H1 (cell line): ENCODE results near the gene CCDC13.

ENCODE experiments used
- BRCA1 ChIP-seq: IDR thresholded peaks from 2 replicates; pipeline ENCODE4 v1.6.1; 2012; ENCODE audit warnings: low read depth, low read length, improper control_type of control experiment
- CEBPB ChIP-seq: IDR thresholded peaks from 2 replicates; pipeline ENCODE4 v1.6.1; 2012; ENCODE audit warnings: low read depth, low read length
- EGR1 ChIP-seq: IDR thresholded peaks from 2 replicates; pipeline ENCODE4 v1.6.1; 2011; ENCODE audit warnings: low read depth, low read length, borderline replicate concordance
- EZH2 ChIP-seq: fragments of 200-600 bp; sonication (generic); IDR thresholded peaks from 2 replicates; pipeline ENCODE4 v1.7.1; 2012; ENCODE audit warnings: low read depth, mild to moderate bottlenecking, moderate library complexity, low read length, inconsistent platforms; ENCODE audit not compliant: severe bottlenecking
- GABPA ChIP-seq: IDR thresholded peaks from 2 replicates; pipeline ENCODE4 v1.6.1; 2011; ENCODE audit warnings: mild to moderate bottlenecking, low read length, moderate library complexity, borderline replicate concordance; ENCODE audit not compliant: insufficient read depth
- MAFK ChIP-seq: IDR thresholded peaks from 2 replicates; pipeline ENCODE4 v1.6.1; 2012; ENCODE audit warnings: low read depth, mild to moderate bottlenecking, improper control_type of control experiment, low read length
- POLR2A ChIP-seq, 2 experiments: IDR thresholded peaks; 1 replicate in 1 of 2; 2 replicates in 1 of 2; pipeline ENCODE4 v1.6.1; 2011; ENCODE audit warnings: low read depth in 2 of 2, low read length in 2 of 2, mild to moderate bottlenecking in 2 of 2; ENCODE audit errors: control extremely low read depth in 1 of 2
- RAD21 ChIP-seq, 2 experiments: IDR thresholded peaks in 1 of 2; conservative IDR thresholded peaks in 1 of 2; 2 replicates each; pipeline ENCODE4 v1.6.1; 2011; ENCODE audit warnings: low read depth in 2 of 2, low read length in 2 of 2, improper control_type of control experiment in 1 of 2, inconsistent platforms in 1 of 2, mild to moderate bottlenecking in 1 of 2, moderate library complexity in 1 of 2
- SIN3A ChIP-seq, 2 experiments: IDR thresholded peaks in 1 of 2; conservative IDR thresholded peaks in 1 of 2; 2 replicates each; pipeline ENCODE4 v1.6.1; 2011 to 2012; ENCODE audit warnings: low read length in 2 of 2, improper control_type of control experiment in 1 of 2, low read depth in 1 of 2, mild to moderate bottlenecking in 1 of 2
- TAF7 ChIP-seq: optimal IDR thresholded peaks from 2 replicates; pipeline ENCODE3; 2011; ENCODE audit warnings: low read depth, mild to moderate bottlenecking, inconsistent platforms, low read length, moderate library complexity, borderline replicate concordance
- TEAD4 ChIP-seq: IDR thresholded peaks from 2 replicates; pipeline ENCODE4 v1.6.1; 2012; ENCODE audit warnings: low read depth, low read length, inconsistent platforms, mixed read lengths
- TF ChIP-seq, protein P1 (sequence below), 3 experiments: IDR thresholded peaks; 1 replicate in 2 of 3; 2 replicates in 1 of 3; pipeline versions ENCODE4 v1.5.1 to v1.6.1; 2011; ENCODE audit warnings: low read length in 3 of 3, mild to moderate bottlenecking in 3 of 3, inconsistent platforms in 2 of 3, low read depth in 1 of 3, moderate library complexity in 1 of 3; ENCODE audit not compliant: insufficient read depth in 1 of 3; ENCODE audit errors: control extremely low read depth in 1 of 3

- TF ChIP-seq POLR2A (IDR thresholded peaks at IDR 0.05; ENCODE audit: control extremely low read depth in 1 of 2, low read depth in 2 of 2, low read length in 2 of 2) (no peak), TAF7 (no peak), BRCA1 (no peak), TEAD4 (no peak), GABPA (no peak), MAFK (no peak), SIN3A (conservative IDR thresholded peaks at IDR 0.05 in 1 of 2, IDR thresholded peaks at IDR 0.05 in 1 of 2; ENCODE audit: low read depth in 1 of 2, low read length in 2 of 2) (no peak), CEBPB (no peak), EGR1 (no peak), RAD21 (IDR thresholded peaks at IDR 0.05 in 1 of 2, conservative IDR thresholded peaks at IDR 0.05 in 1 of 2; ENCODE audit: low read depth in 2 of 2, low read length in 2 of 2) (no peak), EZH2 (no peak)
- TF ChIP-seq, protein P1, sequence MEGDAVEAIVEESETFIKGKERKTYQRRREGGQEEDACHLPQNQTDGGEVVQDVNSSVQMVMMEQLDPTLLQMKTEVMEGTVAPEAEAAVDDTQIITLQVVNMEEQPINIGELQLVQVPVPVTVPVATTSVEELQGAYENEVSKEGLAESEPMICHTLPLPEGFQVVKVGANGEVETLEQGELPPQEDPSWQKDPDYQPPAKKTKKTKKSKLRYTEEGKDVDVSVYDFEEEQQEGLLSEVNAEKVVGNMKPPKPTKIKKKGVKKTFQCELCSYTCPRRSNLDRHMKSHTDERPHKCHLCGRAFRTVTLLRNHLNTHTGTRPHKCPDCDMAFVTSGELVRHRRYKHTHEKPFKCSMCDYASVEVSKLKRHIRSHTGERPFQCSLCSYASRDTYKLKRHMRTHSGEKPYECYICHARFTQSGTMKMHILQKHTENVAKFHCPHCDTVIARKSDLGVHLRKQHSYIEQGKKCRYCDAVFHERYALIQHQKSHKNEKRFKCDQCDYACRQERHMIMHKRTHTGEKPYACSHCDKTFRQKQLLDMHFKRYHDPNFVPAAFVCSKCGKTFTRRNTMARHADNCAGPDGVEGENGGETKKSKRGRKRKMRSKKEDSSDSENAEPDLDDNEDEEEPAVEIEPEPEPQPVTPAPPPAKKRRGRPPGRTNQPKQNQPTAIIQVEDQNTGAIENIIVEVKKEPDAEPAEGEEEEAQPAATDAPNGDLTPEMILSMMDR (IDR thresholded peaks at IDR 0.05; ENCODE audit: control extremely low read depth in 1 of 3, insufficient read depth in 1 of 3, low read depth in 1 of 3, low read length in 3 of 3) = no peak
These were observed 27.2 kb upstream of the CCDC13 start for GRCh38 chr3:42800251-42800650.
